Stimulated activated naive CD8-positive, alpha-beta T cell treated with anti-CD3 and anti-CD28 coated beads, Interleukin-15, Interleukin-2, amounts not matched to agents 100 U/mL and 50 U/mL, for 24 hours (primary cell): ENCODE measurements around the gene COQ8A.
A peak's percentile ranks its signal among the peaks of the same experiment; 100 is the strongest.

Experiments used
- ATAC-seq: fragments of 150-1000 bp; cut with Tn5 transposase; one replicate; pipeline ENCODE4 v1.10.0; 2021
- DNase-seq: peaks from one replicate; pipeline ENCODE4 v3.0.0; 2021

COQ8A gene

DNA sequence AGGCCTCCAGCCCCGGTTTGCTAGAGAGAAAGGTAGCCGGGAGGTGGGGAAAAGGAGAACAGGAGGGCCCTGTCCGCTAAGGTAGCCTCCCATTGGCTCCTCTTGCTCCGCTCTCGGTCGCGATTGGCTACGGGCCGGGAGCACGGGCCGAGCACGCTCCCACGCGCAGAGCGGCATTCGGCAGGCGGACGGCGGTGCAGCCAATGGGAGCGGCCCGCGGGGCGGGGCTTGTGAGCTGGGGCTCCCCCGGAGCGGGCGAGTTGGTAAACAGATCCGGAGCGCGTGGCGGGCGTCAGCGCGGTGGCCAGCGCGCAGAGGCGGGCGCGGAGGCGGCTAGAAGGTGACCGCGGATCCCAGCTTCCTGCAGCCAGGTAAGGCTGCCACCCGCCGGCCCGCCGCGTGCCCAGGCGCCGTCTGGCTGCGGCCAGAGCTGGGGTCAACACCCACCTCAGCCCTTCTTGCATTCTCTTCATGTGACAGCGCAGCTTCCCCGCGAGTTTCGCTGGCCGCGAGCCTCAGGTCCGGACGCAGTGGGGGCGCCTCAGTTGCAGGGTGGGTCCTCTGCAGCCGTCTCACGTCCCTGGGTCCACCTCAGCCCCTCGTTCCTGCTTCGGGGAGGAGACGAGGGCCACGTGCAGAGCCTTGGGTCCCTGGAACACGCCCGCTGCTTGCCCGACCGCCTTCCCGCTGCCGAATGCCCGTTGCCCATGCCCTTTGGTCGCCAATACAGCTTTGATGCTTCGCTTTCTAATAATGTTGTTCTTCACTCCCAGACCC is at the start of gene COQ8A:
COQ8A (plus strand) TSS at position 266 of the 777 bp plus-strand sequence. CDS start 21,092 bp downstream, outside the sequence.
- ATAC-seq (peak; percentile 97), DNase-seq (peak; percentile 99)

- ATAC-seq, result no peak
- DNase-seq, result no peak
These were observed 49.6 kb upstream of the COQ8A start for GRCh38 chr1:226890331-226891108.

GRCh38 chr1:226891346-226891745 is 48.7 kb upstream of the COQ8A start:
- DNase-seq, result no peak
- ATAC-seq, result no peak

DNA sequence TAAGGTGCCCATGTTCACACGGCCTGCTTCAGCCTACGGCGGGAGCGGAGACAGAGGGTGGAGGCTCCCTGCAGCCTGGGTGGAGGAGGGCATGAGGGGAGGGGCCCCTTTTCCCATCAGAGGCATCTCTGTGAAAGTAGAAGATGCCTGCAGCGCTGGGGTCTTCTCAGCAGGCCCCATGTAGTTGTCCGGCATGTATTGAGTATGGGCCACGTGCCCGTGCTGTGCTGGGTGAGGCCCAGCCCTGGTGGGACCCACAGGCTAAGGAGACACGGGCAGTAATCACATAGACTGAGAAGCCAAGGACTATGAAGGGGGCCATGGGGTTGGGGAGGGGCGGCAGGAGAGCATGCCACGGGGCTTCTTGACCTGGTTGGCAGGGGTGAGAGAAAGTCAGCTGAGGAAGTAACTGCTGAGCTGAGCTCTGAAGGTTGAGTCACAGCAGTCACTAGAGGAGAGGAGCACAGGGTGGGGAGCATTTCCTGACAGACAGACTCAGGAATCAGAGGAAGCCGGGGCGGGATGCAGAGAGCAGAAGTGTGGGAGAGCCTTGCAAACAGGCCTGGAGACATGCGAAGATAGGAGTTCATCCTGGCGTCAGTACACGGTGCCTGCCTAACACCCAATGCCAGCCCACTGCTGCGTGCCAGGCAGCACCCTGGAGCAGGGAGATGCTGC is 48.1 kb upstream of the COQ8A start:
- DNase-seq (no peak), ATAC-seq (no peak)

- DNase-seq (no peak), ATAC-seq (no peak)
These were observed 47.6 kb upstream of the COQ8A start for GRCh38 chr1:226892524-226892875.

DNA sequence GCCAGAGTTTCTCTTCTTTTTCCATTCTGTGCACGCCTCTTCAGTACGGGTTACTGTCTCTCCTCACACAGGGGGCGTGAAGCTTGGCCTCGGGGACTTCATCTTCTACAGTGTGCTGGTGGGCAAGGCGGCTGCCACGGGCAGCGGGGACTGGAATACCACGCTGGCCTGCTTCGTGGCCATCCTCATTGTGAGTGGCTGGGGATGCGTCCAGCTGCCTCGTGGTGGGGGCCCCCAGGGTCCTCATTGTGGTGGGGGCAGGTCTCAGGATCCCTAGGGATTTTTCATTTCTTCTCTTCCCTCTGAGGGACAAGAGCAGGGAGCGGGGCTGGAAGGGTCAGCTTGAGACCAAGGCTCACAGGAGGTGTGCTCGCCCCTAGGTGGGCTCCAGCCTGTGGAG is 46.2 kb upstream of the COQ8A start:
- DNase-seq (no peak), ATAC-seq (no peak)

GRCh38 chr1:226894826-226895225 is 45.3 kb upstream of the COQ8A start:
- ATAC-seq (no peak), DNase-seq (no peak)

- DNase-seq, result no peak
- ATAC-seq, result no peak
These were observed 44.5 kb upstream of the COQ8A start for GRCh38 chr1:226895644-226896043.

GRCh38 chr1:226898246-226898645 is 41.8 kb upstream of the COQ8A start:
- DNase-seq (no peak), ATAC-seq (no peak)

- no peak for ATAC-seq
- DNase-seq, result no peak
These were observed 38.7 kb upstream of the COQ8A start for GRCh38 chr1:226901421-226901820.

DNA sequence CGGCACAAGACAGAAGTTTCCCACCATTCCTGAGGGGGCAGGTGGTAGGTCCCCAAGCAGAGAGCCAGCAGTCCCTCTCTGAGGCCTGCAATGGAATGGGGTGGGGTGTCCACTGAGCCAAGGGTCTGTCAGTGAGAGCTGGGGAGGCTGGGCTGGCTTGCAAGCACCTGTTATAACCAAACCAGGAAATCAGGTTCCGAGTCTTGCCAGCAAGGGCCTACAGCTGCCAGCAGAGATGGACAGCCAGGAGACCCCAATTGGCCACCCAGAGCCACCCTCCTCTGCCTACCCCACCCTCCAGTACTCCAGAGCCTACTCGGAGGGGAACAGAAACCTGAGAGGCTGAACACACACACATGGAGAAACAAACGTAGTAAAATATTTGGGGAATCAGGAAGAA is 37.5 kb upstream of the COQ8A start:
- ATAC-seq, result no peak
- no peak for DNase-seq

DNA sequence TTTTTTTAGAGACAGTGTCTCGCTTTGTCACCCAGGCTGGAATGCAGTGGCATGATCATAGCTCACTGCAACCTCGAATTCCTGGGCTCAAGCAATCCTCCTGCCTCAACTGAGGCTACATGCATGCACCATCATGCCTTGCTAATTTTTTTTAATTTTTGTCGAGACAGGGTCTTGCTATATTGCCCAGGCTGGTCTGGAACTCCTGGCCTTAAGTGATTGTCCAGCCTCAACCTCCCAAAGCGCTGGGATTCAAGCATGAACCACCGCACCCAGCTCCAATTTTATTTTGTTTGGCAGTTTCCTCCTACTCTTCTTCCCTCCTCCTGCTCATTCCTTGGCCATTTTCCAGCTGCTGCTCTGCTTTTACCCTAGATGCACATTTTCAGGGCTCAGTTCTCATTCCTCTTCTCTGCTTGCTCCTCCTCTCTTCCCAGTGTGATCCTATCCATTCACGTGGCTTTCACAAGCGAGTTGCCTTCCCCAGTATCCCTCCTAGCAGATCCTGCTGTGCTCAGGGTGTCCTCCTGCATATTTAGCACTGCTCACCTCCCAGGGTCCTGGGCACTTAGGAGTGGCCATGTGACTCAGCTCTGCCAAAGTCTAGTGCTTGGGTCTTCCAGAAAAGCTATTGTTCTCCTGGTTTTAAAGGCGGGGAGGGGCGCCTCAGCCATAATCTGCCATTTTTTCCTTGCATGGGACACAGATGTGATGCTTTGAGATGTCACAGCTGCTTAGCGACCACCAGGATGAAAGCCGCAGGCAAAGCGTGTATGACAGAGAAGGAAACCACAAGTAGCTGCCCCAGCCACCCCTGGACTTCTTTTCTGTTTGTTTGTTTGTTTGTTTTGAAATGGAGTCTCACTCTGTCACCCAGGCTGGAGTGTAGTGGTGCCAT is 36.0 kb upstream of the COQ8A start:
- no peak for DNase-seq
- ATAC-seq, result no peak

DNA sequence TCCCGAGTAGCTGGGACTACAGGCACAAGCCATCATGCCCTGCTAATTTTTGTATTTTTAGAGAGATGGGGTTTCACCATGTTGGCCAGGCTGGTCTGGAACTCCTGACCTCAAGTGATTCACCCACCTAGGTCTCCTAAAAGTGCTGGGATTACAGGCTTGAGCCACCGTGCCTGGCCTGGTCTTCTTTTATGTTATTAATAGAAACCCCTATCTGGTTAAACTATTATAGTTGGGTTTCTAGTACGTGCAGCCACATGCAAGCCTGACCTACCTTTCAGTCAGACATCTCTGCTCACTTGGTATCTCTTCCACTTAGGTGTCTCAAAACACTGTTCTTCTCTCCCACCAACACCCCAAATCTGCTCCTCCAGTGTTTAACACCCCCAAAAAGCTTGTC is 35.3 kb upstream of the COQ8A start:
- DNase-seq (no peak), ATAC-seq (no peak)

DNA sequence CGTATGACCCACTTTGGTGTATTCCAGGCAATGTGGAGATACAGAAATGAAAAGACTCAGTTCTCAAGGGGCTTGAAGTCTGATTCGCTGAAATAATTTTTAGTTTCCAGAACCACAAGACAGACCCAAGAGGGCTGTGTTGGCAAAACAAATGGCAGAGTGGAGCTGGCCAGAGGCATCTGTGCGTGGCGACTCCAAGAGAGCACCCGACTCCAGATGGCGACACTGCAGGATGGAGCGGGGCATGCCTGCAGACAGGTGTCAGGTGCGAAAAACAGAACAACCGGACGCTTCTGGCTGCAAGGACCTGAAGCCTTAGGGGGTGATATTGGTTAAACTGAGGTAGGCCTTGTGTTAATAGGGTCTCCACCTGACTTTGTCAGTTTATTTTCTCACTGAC is 31.7 kb upstream of the COQ8A start:
- no peak for DNase-seq
- ATAC-seq, result no peak

- DNase-seq (no peak), ATAC-seq (no peak)
These were observed 31.2 kb upstream of the COQ8A start for GRCh38 chr1:226908913-226909312.

DNA sequence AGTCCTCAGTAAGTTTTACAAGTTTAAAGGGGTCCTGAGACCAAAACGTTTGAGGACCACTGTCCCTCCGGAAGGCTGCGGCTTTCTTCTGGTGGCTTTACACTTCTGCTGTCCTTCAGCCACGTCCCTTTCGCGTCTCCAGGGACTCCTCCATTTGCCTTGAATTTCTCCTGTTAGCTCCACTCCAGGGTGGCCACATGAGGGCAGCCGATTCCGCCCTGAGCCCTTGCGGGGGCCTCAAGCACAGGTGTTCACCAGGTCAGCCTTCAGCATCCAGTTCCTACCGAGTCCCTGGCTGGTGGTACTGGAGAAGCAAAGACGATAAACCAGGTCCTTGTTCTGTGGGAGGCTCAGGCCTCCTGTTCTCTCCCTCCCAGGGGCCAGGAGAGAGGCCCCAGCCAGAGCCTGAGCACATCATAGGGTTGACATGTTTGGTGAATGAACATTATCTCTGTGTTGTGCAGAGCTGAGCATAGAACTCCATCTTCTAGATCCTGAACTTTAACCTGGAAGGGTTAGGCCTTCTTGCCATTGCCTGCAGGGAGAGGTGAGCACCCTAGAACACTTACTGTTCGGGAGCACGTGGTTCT is 27.4 kb upstream of the COQ8A start:
- DNase-seq, result peak; percentile 49
- ATAC-seq, result no peak

GRCh38 chr1:226915672-226915995 is 24.5 kb upstream of the COQ8A start:
- no peak for DNase-seq
- no peak for ATAC-seq

DNA sequence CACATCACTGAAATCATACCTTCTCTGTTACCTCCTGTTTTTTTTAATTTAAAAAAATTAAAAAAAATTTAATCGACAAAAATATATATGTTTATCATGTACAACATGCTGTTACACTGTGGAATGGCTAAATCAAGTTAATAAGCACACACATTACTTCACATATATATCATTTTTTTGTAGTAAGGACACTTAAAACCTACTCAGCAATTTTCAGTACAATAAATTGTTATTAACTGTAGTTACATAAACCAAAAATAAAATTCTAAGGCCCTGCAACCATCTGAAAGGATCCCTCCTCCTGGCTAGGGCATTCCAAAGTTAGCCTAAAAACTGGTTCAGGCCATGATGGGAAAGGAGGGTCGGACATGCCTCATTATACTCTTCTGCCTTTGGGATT is 23.6 kb upstream of the COQ8A start:
- no peak for ATAC-seq
- no peak for DNase-seq

GRCh38 chr1:226919587-226919986 is 20.5 kb upstream of the COQ8A start:
- no peak for ATAC-seq
- no peak for DNase-seq

DNA sequence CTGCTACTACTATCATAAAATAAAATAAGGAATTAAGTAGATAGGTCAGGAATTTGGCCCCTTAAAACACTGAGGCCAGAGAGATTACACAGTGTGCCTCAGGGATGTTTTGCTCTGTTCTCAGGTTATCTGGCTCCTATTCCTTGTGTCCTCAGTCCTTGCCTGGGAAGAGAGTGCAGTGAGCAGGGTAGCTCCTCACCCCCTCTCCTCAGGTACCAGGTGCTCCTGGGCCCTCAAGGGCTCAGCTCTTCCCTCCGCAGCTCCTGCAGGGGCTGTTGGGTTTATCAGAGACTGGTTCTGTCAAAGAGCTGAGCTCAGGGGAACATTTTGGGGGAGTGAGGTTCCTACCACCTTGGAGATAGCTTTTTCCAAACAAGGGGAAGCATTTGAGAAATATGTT is 20.1 kb upstream of the COQ8A start:
- ATAC-seq, result no peak
- DNase-seq, result no peak

DNA sequence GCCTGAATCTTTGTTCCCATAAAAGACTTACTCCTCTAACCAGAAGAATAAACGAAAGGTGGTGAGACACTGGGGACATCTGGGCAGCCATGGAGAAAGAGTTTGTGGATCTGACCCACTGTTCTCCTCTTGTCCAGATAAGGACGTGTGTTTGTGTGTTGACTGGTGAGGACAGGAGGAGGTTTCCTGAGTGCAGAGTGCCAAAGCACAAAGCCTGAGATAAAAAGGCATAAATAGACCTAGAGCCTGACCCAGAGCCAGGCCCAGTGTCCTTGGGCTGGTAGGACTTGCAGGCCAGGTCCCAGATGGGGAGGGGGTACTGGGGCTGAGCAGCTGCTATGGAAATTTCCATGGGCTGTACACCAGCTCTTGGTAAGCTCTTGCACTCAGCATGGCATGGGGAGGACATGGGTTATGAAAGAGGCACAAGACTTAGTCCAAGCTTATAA is 19.6 kb upstream of the COQ8A start:
- no peak for ATAC-seq

GRCh38 chr1:226921504-226921903 is 18.6 kb upstream of the COQ8A start:
- ATAC-seq (no peak), DNase-seq (no peak)

More for the DNA sequence above, 19.6 kb upstream of the COQ8A start:
- no peak for DNase-seq
